NCI-H1436 (cell line): Measurements from ENCODE around the gene MBD2.
A peak's percentile ranks its signal among the peaks of the same experiment; 100 is the strongest.
"Not testable (repeated sequence)": the region's sequence is repeated elsewhere in the genome, so short reads cannot be mapped to it uniquely, and the experiment has no call there.

Source experiments
- DNase-seq: peaks from one replicate; lab custom pipeline; 2025; lab: John Stamatoyannopoulos, UW

Gene MBD2

GRCh38 chr18:54148678-54149077, 75.8 kb downstream of the MBD2 start:
- no peak for DNase-seq

- DNase-seq = no peak
These were observed 76.3 kb downstream of the MBD2 start for GRCh38 chr18:54148151-54148550.

GRCh38 chr18:54147439-54147838, 77.0 kb downstream of the MBD2 start:
- no peak for DNase-seq

- DNase-seq = no peak
These were observed 83.3 kb downstream of the MBD2 start for GRCh38 chr18:54141041-54141608.

- no peak for DNase-seq
These were observed 83.8 kb downstream of the MBD2 start for GRCh38 chr18:54140641-54141040.

GRCh38 chr18:54135216-54135615, 89.3 kb downstream of the MBD2 start:
- DNase-seq = no peak

- no peak for DNase-seq
These were observed 90.4 kb downstream of the MBD2 start for GRCh38 chr18:54134053-54134452.

- no peak for DNase-seq
These were observed 93.8 kb downstream of the MBD2 start for GRCh38 chr18:54130631-54131030.

GRCh38 chr18:54130177-54130576, 94.3 kb downstream of the MBD2 start:
- no peak for DNase-seq

- DNase-seq = no peak
These were observed 94.9 kb downstream of the MBD2 start for GRCh38 chr18:54129448-54130067.

- DNase-seq = peak; percentile 10
These were observed 96.6 kb downstream of the MBD2 start for GRCh38 chr18:54127759-54128378.

- DNase-seq = no peak
These were observed 99.0 kb downstream of the MBD2 start for GRCh38 chr18:54125429-54125828.

GRCh38 chr18:54123720-54124440, 100.6 kb downstream of the MBD2 start:
- DNase-seq = not testable (repeated sequence)

GRCh38 chr18:54119524-54120019, 104.9 kb downstream of the MBD2 start:
- peak; percentile 45 for DNase-seq

GRCh38 chr18:54117853-54118773, 106.4 kb downstream of the MBD2 start:
- DNase-seq = no peak

- no peak for DNase-seq
These were observed 107.8 kb downstream of the MBD2 start for GRCh38 chr18:54116541-54117257.

- DNase-seq = no peak
These were observed 112.1 kb downstream of the MBD2 start for GRCh38 chr18:54112356-54112755.

GRCh38 chr18:54109131-54109683, 115.3 kb downstream of the MBD2 start:
- no peak for DNase-seq

GRCh38 chr18:54102123-54102522, 122.3 kb downstream of the MBD2 start:
- no peak for DNase-seq
